ENCODE measurements around the gene TPP1.

The TPP1 gene

GRCh38 chr11:6640985-6641701 lies 21.9 kb upstream of the TPP1 start:
- no peak overlapping the region for H3K4me3 ChIP-seq (ENCODE audit: control insufficient read depth, low read depth, low read length)
- DNase-seq (ENCODE audit: low read depth): no peak
- no peak for TF ChIP-seq CTCF (IDR thresholded peaks at IDR 0.05; ENCODE audit: control insufficient read depth, insufficient read depth, low read depth, low read length, missing control alignments)

- no peak for DNase-seq (ENCODE audit: low read depth)
- H3K4me3 ChIP-seq (ENCODE audit: control insufficient read depth, low read depth, low read length): no peak overlapping the region
- TF ChIP-seq CTCF (IDR thresholded peaks at IDR 0.05; ENCODE audit: control insufficient read depth, insufficient read depth, low read depth, low read length, missing control alignments): no peak
Measured at GRCh38 chr11:6640036-6640984, 21.1 kb upstream of the TPP1 start.

- H3K4me3 ChIP-seq (ENCODE audit: control insufficient read depth, low read depth, low read length): no peak overlapping the region
- TF ChIP-seq CTCF (IDR thresholded peaks at IDR 0.05; ENCODE audit: control insufficient read depth, insufficient read depth, low read depth, low read length, missing control alignments): no peak
- DNase-seq (ENCODE audit: low read depth): no peak
Measured at GRCh38 chr11:6638429-6638828, 19.2 kb upstream of the TPP1 start.

GRCh38 chr11:6637871-6638270 lies 18.6 kb upstream of the TPP1 start:
- TF ChIP-seq CTCF (IDR thresholded peaks at IDR 0.05; ENCODE audit: control insufficient read depth, insufficient read depth, low read depth, low read length, missing control alignments): no peak
- peak; percentile 83 for DNase-seq (ENCODE audit: low read depth)
- no peak overlapping the region for H3K4me3 ChIP-seq (ENCODE audit: control insufficient read depth, low read depth, low read length)

- DNase-seq (ENCODE audit: low read depth): no peak
- TF ChIP-seq CTCF (IDR thresholded peaks at IDR 0.05; ENCODE audit: control insufficient read depth, insufficient read depth, low read depth, low read length, missing control alignments): no peak
- H3K4me3 ChIP-seq (ENCODE audit: control insufficient read depth, low read depth, low read length): no peak overlapping the region
Measured at GRCh38 chr11:6636480-6636879, 17.3 kb upstream of the TPP1 start.

GRCh38 chr11:6635082-6635932 lies 16.1 kb upstream of the TPP1 start:
- no peak for DNase-seq (ENCODE audit: low read depth)
- TF ChIP-seq CTCF (IDR thresholded peaks at IDR 0.05; ENCODE audit: control insufficient read depth, insufficient read depth, low read depth, low read length, missing control alignments): no peak
- H3K4me3 ChIP-seq (ENCODE audit: control insufficient read depth, low read depth, low read length): no peak overlapping the region

All from AG09309 (cell line).